Measurements from ENCODE around the gene CAPN12.

CAPN12 gene

GRCh38 chr19:38712161-38712748 is 32.0 kb downstream of the CAPN12 start:
- H3K4me3 ChIP-seq (ENCODE audit: low read depth, low read length) = no peak overlapping the region

DNA sequence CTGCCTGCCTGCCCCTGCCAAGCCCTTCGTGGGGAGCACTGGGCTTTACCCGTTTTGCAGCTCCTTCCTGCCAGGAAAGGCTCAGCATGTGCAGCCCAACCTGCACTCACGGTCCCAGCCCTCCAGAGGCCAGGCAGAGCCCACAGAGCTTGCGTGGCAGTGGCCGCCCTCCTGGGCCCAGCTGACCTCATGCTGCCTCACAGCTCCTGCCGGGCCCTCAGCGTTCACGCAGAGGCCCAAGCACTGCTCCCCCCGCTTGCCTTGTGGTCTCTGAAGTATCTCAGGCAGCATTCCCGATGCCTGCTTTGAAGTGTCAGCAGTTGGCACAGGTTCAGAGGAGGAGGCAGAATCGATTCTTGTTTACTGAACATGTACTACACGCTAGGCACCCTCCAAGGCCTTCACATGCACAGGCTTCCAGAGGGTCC is 32.5 kb downstream of the CAPN12 start:
- H3K4me3 ChIP-seq (ENCODE audit: low read depth, low read length) = no peak overlapping the region

DNA sequence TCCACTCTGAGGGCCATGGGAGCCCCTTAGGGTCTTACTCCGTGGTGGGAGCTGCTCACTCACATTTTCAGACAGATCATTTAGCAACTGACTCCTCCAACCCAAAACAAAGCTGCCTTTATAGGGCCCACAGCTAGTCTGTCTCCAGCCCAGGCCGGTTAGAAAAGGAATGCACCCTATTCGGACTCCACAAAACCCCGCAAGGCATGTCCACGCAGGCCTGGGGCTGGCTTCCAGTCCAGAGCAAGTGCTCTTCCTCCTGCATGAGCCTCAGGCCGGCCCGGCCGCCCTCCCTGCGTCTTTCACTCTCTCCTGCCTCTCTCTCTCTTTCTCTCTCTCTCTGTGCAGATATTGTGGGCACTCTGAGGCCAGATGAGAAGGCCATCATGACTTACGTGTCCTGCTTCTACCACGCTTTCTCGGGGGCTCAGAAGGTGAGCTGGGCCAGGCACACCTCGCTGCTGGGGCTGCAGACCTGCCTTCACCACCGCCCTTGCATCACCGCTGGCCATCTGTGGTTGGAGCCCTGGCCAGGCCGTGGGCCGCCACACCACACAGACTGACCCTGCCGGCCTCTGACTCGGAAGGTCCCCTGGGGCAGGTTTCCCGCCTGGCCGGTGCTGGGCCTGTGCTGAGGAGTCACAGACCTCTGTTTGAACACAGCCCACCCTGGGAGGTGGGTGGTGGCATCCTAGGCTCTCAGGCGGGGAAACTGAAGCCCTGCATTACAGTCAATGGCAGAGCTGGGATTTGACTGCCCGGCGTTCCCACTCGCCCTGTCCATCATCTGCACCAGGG is 33.1 kb downstream of the CAPN12 start:
- no peak overlapping the region for H3K4me3 ChIP-seq (ENCODE audit: low read depth, low read length)

DNA sequence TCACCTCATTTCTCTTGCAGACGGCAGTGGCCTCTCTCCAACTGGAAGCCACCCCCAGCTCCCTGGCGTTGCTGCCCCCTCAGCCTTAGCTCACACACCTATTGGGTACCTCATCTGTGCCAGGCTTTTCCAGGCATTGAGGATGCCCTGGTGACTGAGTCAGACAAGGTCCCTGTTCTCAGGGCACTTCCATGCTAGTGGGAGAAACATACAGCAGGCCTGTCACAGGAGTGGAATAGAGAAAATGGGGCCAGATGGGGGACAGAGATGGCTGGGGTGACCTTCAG is 33.9 kb downstream of the CAPN12 start:
- no peak overlapping the region for H3K4me3 ChIP-seq (ENCODE audit: low read depth, low read length)

DNA sequence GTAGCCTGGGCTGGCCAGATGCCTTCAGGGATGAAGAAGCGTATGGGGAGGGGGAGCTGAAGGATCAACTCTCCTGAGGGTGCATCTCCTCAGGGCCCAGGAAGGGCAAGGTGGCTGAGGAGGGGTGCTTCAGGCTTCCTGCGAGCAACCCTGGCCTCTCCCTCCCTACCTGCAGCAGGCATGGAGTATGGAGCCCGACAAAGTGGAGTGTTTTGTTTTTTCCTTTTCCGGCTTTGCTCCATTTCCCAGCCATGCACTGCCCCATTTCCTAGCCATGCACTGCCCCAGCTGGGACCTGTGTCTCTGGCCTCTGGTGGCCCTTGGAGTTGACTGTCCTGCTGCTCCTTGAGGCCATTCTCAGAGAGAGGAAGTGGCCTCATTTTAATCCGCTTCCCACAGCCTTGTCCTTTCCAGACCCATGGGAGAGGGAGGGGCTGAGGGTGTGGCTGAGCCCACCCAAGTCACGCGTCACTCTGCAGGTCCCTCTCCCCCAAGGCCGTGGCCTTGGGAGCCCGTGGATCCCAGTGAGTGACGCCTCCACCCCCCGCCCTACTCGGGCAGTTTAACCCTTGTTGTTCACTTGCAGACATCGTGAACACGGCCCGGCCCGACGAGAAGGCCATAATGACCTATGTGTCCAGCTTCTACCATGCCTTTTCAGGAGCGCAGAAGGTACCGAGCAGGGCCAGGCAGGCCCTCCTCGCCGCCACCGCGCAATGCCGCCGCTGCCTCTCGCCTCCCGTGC is 34.4 kb downstream of the CAPN12 start:
- H3K4me3 ChIP-seq (ENCODE audit: low read depth, low read length) = no peak overlapping the region

DNA sequence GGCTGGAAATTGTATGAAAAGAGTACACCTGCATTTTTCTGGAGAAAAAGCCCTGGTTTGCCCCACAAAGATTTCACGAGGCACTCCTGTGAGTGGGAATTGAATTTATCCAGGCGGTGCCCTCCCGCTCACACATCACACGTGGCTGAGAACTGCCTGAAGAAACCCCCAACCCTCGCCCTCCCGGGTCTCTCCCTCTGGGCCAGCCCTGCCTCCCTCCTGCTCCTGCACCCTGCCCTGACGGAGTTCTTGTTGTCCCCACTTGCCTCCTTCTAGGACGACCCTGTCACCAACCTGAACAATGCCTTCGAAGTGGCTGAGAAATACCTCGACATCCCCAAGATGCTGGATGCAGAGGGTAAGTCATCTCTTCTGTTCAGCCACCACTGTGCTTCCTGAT is 35.2 kb downstream of the CAPN12 start:
- H3K4me3 ChIP-seq (ENCODE audit: low read depth, low read length) = no peak overlapping the region

- H3K4me3 ChIP-seq (ENCODE audit: low read depth, low read length) = no peak overlapping the region
Measured at GRCh38 chr19:38708413-38709024, 35.8 kb downstream of the CAPN12 start.

GRCh38 chr19:38707512-38708114 is 36.7 kb downstream of the CAPN12 start:
- H3K4me3 ChIP-seq (ENCODE audit: low read depth, low read length) = no peak overlapping the region

- no peak overlapping the region for H3K4me3 ChIP-seq (ENCODE audit: low read depth, low read length)
Measured at GRCh38 chr19:38706792-38707511, 37.3 kb downstream of the CAPN12 start.

DNA sequence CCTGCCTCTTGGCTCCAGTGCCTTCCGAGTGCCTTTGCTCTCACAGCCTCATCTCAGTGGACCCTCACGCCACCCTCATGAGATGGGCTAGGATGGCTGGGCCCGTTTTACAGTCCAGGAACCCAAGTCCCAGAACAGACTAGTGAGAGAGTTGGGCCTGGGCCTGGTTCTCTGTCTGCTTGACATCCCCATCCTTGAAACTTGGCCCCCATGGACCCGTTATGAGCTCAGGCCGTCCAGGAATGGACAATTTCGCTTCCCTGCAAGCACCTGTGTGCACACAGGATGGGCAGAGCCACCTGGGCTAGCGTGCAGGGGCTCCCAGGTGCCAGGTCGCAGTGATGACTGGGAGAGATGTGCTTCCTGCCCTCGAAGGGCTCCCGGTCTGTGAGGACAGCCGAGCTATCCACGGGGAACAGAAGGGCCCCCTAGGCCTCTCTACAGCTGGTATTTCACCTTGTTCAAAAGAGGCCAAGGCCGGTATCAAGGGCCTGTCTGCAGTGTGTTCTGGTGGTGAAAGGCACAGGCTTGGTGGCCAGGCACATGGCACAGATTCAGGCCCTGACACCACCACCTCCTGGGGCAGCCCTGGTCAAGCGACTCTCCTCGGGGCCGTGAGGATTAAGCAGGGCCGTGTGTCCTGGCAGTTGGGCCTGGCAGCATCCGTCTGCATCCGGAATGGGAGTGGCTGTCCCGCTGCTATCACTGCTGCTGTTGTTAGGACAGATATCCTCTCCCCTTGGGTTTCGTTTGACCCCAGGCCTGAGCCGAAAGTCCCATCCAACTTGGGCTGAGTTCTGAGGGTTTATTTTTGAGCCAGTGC is 38.9 kb downstream of the CAPN12 start:
- no peak overlapping the region for H3K4me3 ChIP-seq (ENCODE audit: low read depth, low read length)

GRCh38 chr19:38704488-38705026 is 39.7 kb downstream of the CAPN12 start:
- H3K4me3 ChIP-seq (ENCODE audit: low read depth, low read length) = no peak overlapping the region

- no peak overlapping the region for H3K4me3 ChIP-seq (ENCODE audit: low read depth, low read length)
Measured at GRCh38 chr19:38703509-38703908, 40.8 kb downstream of the CAPN12 start.

- no peak overlapping the region for H3K4me3 ChIP-seq (ENCODE audit: low read depth, low read length)
Measured at GRCh38 chr19:38702278-38702677, 42.0 kb downstream of the CAPN12 start.

DNA sequence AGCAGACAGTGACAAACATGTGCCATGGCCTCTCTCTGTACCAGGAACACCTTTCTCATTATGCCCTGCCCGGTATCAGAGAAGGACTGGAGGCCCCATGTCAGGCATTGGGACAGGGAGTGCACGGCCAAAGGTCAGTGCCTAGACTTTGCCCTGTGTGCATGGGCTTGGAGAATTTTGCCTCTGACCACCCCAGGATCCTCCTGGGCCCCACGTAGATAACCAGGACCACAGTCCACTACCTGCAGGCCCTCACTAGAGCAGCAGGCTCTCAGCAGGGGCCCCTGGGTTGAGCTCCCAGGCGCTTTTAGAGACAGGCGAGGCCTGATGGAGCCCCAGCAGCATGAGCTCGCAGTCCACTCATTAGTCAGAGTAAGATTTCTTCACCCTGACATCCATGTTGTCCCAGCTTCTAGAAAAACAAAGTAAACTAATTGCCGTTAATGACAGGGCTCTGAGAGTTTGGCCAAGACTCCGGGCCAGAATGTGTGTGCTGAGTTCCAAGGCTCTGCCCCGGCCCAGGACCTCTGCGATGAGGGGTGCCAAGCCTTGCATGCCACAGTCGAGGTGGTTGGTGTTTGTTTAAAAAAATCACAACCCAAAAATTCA is 42.7 kb downstream of the CAPN12 start:
- no peak overlapping the region for H3K4me3 ChIP-seq (ENCODE audit: low read depth, low read length)

DNA sequence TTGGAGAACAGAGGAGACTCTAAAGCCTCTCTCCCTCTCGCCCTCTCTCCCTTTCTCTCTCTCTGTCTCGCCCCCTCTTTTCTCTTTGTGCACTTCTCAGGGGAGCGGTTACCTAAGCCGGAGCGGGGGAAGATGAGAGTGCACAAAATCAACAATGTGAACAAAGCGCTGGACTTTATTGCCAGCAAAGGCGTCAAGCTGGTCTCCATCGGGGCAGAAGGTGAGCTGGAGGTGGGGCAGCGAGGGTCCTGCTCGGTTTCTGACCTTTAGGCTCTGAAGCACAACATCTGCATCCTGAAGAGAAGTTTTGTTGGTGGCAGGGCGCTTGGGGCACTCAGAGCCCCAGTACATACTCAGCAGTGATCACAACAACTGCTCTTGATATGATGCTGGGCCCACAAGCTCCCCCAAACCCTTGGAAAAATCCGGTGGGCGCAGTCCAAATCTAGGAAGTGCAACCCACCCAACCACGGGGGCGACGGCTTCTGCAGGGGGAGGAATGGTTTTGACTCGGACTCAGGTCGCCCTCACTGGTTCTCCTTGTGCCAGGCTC is 43.3 kb downstream of the CAPN12 start:
- no peak overlapping the region for H3K4me3 ChIP-seq (ENCODE audit: low read depth, low read length)

- H3K4me3 ChIP-seq (ENCODE audit: low read depth, low read length) = no peak overlapping the region
Measured at GRCh38 chr19:38700350-38700901, 43.8 kb downstream of the CAPN12 start.

DNA sequence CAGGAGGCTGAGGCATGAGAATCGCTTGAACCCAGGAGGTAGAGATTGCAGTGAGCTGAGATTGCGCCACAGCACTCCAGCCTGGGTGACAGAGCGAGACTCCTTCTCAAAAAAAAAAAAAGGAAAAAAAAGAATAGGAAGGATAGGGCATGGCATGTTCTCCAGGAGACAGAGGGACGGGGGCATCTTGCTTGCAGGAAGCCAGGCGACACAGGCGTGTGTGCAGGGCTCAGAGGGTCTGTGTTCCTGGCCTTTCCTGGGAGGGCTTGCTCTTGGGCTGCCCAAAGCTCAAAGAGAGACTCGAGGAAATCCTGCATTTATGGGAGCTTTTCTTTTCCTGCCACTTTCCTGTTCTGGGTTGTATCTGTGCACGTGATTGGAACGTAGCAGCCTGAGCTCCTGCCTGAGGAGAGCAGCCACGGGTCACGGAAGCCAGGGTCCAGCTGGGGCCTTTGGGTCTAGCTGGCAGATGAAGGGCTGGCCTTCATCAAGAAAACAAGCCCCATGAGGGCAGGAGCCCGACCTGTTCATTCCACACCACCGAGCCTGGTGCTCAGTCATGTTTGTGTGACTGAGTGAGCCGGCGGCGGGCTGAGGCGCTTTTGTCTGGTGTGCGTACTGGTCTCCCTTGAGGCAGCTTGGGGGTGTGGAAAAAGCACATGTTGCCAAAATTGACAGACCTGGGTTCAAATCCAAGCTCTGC is 44.5 kb downstream of the CAPN12 start:
- H3K4me3 ChIP-seq (ENCODE audit: low read depth, low read length) = no peak overlapping the region

- H3K4me3 ChIP-seq (ENCODE audit: low read depth, low read length) = no peak overlapping the region
Measured at GRCh38 chr19:38699027-38699346, 45.3 kb downstream of the CAPN12 start.
